Endodermal cell (in vitro differentiated cells): Measurements from ENCODE around the gene HNRNPA0. TPM values are rescaled to one million over a fixed set of nuclear protein-coding genes. Genes with fewer than 3 reads are reported as not detected.

Source experiments
- DNase-seq: peaks from one replicate; pipeline ENCODE4 v3.0.0-alpha.2; 2017
- H3K27ac ChIP-seq: 2 replicates; pipeline ENCODE4 v1.5.1; 2013; ENCODE audit warnings: mild to moderate bottlenecking, low read depth, low read length, moderate library complexity
- H3K27me3 ChIP-seq: 2 replicates; pipeline ENCODE4 v1.6.1; 2013; ENCODE audit warnings: mild to moderate bottlenecking, low read length, moderate library complexity; ENCODE audit not compliant: insufficient read depth, control insufficient read depth, poor library complexity, severe bottlenecking
- H3K36me3 ChIP-seq: 2 replicates; pipeline ENCODE4 v1.7.0; 2013; ENCODE audit warnings: mild to moderate bottlenecking, low read length, moderate library complexity; ENCODE audit not compliant: control insufficient read depth, insufficient read depth
- H3K4me1 ChIP-seq: one replicate; pipeline ENCODE4 v1.7.0; 2013; ENCODE audit warnings: low read length; ENCODE audit not compliant: control insufficient read depth, insufficient read depth
- H3K4me3 ChIP-seq: 2 replicates; pipeline ENCODE4 v1.5.1; 2013; ENCODE audit warnings: mild to moderate bottlenecking, low read length, moderate library complexity
- H3K9ac ChIP-seq: 2 replicates; pipeline ENCODE4 v1.6.1; 2013; ENCODE audit warnings: mild to moderate bottlenecking, low read length, moderate library complexity; ENCODE audit not compliant: poor library complexity, severe bottlenecking; ENCODE audit errors: extremely low read depth
- H3K9me3 ChIP-seq: 2 replicates; pipeline ENCODE4 v1.6.1; 2013; ENCODE audit warnings: mild to moderate bottlenecking, low read length, moderate library complexity; ENCODE audit not compliant: control insufficient read depth
- H3K27ac Mint-ChIP-seq: 2 replicates; pipeline ENCODE4 v1.8.0; 2020; ENCODE audit warnings: mixed read lengths
- H3K27me3 Mint-ChIP-seq: 2 replicates; pipeline ENCODE4 v1.8.0; 2021; ENCODE audit warnings: mild to moderate bottlenecking, mixed read lengths; ENCODE audit not compliant: insufficient read depth
- H3K36me3 Mint-ChIP-seq: 2 replicates; pipeline ENCODE4 v1.8.0; 2020; ENCODE audit warnings: low read depth, mixed read lengths
- H3K4me1 Mint-ChIP-seq: 2 replicates; pipeline ENCODE4 v1.8.0; 2020; ENCODE audit warnings: mixed read lengths
- H3K4me3 Mint-ChIP-seq: 2 replicates; pipeline ENCODE4 v1.8.0; 2020; ENCODE audit warnings: mild to moderate bottlenecking, moderate library complexity, mixed read lengths
- H3K9me3 Mint-ChIP-seq: 2 replicates; pipeline ENCODE4 v1.8.0; 2020; ENCODE audit warnings: mild to moderate bottlenecking, mixed read lengths
- CTCF ChIP-seq: fragments of 200-600 bp; sonication (generic); conservative IDR thresholded peaks from 2 replicates; pipeline ENCODE4 v1.5.0; 2021; ENCODE audit warnings: antibody characterized with exemption, mild to moderate bottlenecking
- WGBS, 2 experiments: methylation state at CpG; one replicate each; pipeline versions ENCODE4 v1.1.5 to v1.1.7; 2013; ENCODE audit warnings: missing lambda C conversion rate in 2 of 2, mixed read lengths in 1 of 2; ENCODE audit not compliant: insufficient coverage in 1 of 2, insufficient read length in 1 of 2; 5-methylcytosine and 5-hydroxymethylcytosine counted together
- total RNA-seq, 2 donors: library from RNA; stranded (reverse); fragmentation: NEBNext Ultra II Directional in 1 of 2; extraction: Animal tissue kit (Norgen Biotek cat#: 25700) in 1 of 2; gene quantifications; 2 replicates in 1 of 2; 3 replicates in 1 of 2; pipeline ENCODE4 v1.2.1, GENCODE V29; 2021

Gene HNRNPA0
- total RNA-seq, 2 donors from 2014 or later: 50.7 to 61.0 TPM

- Mint-ChIP-seq H3K36me3 (peaks cover 13% of the 10 kb centered on the region), H3K4me1 (peaks cover 10% of the 10 kb centered on the region), H3K27me3 (no peaks in the 10 kb centered on the region), H3K4me3 (no peak overlapping the region), H3K27ac (no peak overlapping the region), H3K9me3 (no peaks in the 10 kb centered on the region)
- H3K9ac ChIP-seq: no peak overlapping the region
- 0% methylated on average over 1 of the region's 1 CpG; no CpG with 5 or more reads in 1 of the 2 experiments for WGBS, 2 experiments
- no peaks in the 10 kb centered on the region for H3K9me3 ChIP-seq
- DNase-seq: no peak
- H3K4me1 ChIP-seq: no peaks in the 10 kb centered on the region
- no peak overlapping the region for H3K27ac ChIP-seq
- H3K27me3 ChIP-seq: no peaks in the 10 kb centered on the region
- H3K36me3 ChIP-seq: no peaks in the 10 kb centered on the region
- no peak for TF ChIP-seq CTCF
- no peak overlapping the region for H3K4me3 ChIP-seq
Measured at GRCh38 chr5:137696481-137696880, 57.7 kb downstream of the HNRNPA0 start.

GRCh38 chr5:137695651-137696428 lies 58.3 kb downstream of the HNRNPA0 start:
- Mint-ChIP-seq H3K27me3 (no peaks in the 10 kb centered on the region), H3K27ac (peak overlapping the region; percentile 11), H3K4me3 (no peak overlapping the region), H3K4me1 (peaks cover 10% of the 10 kb centered on the region), H3K9me3 (no peaks in the 10 kb centered on the region), H3K36me3 (peaks cover 19% of the 10 kb centered on the region)
- Histone ChIP-seq H3K9ac (no peak overlapping the region), H3K36me3 (no peaks in the 10 kb centered on the region), H3K4me1 (no peaks in the 10 kb centered on the region), H3K27ac (no peak overlapping the region), H3K4me3 (no peak overlapping the region), H3K27me3 (no peaks in the 10 kb centered on the region), H3K9me3 (no peaks in the 10 kb centered on the region)
- TF ChIP-seq CTCF: peak; percentile 41
- WGBS, 2 experiments: 83 to 92% methylated on average over 3 to 4 of the region's 4 CpGs
- no peak for DNase-seq

Other genes starting within 250 kb of the HNRNPA0 start
- 10 to 100 TPM; 17.5 to 19.4 TPM for gene KLHL3, start 18.3 kb downstream of the HNRNPA0 start, total RNA-seq
- gene MYOT, start 113.5 kb upstream of the HNRNPA0 start, total RNA-seq: not detected
- not detected for gene PKD2L2, start 135.1 kb upstream of the HNRNPA0 start, total RNA-seq